HUES64 (cell line): ENCODE measurements around the gene CROCC2.

ENCODE experiments used
- H3K27ac ChIP-seq: 2 replicates; pipeline ENCODE4 v1.7.0; 2013; ENCODE audit warnings: low read depth, low read length, inconsistent platforms
- H3K27me3 ChIP-seq: 2 replicates; pipeline ENCODE4 v1.6.1; 2013; ENCODE audit warnings: mild to moderate bottlenecking, low read length; ENCODE audit not compliant: insufficient read depth
- H3K36me3 ChIP-seq: 2 replicates; pipeline ENCODE4 v1.6.1; 2013; ENCODE audit warnings: mild to moderate bottlenecking, low read length; ENCODE audit not compliant: insufficient read depth
- H3K4me1 ChIP-seq: 2 replicates; pipeline ENCODE4 v1.6.1; 2013; ENCODE audit warnings: mild to moderate bottlenecking, low read length, moderate library complexity; ENCODE audit not compliant: insufficient read depth
- H3K4me3 ChIP-seq: 2 replicates; pipeline ENCODE4 v1.5.1; 2013; ENCODE audit warnings: mild to moderate bottlenecking, low read length, moderate library complexity
- H3K9ac ChIP-seq: 2 replicates; pipeline ENCODE4 v1.6.1; 2013; ENCODE audit warnings: mild to moderate bottlenecking, low read depth, low read length
- H3K9me3 ChIP-seq: 2 replicates; pipeline ENCODE4 v1.6.1; 2013; ENCODE audit warnings: low read depth, low read length; ENCODE audit not compliant: insufficient read depth
- WGBS: fragments of 150-250, 120-280 bp; methylation state at CpG from one replicate; pipeline ENCODE4 v1.1.7; 2013; ENCODE audit warnings: missing lambda C conversion rate; 5-methylcytosine and 5-hydroxymethylcytosine counted together

Gene CROCC2

GRCh38 chr2:241039416-241039815 is 133.3 kb downstream of the CROCC2 start:
- H3K4me3 ChIP-seq: no peak overlapping the region
- peaks cover 31% of the 10 kb centered on the region for H3K27me3 ChIP-seq
- no peak overlapping the region for H3K27ac ChIP-seq
- H3K36me3 ChIP-seq: no peaks in the 10 kb centered on the region
- no peaks in the 10 kb centered on the region for H3K9me3 ChIP-seq
- WGBS: 95% methylated on average over 4 of the region's 4 CpGs
- H3K9ac ChIP-seq: no peak overlapping the region
- no peaks in the 10 kb centered on the region for H3K4me1 ChIP-seq

DNA sequence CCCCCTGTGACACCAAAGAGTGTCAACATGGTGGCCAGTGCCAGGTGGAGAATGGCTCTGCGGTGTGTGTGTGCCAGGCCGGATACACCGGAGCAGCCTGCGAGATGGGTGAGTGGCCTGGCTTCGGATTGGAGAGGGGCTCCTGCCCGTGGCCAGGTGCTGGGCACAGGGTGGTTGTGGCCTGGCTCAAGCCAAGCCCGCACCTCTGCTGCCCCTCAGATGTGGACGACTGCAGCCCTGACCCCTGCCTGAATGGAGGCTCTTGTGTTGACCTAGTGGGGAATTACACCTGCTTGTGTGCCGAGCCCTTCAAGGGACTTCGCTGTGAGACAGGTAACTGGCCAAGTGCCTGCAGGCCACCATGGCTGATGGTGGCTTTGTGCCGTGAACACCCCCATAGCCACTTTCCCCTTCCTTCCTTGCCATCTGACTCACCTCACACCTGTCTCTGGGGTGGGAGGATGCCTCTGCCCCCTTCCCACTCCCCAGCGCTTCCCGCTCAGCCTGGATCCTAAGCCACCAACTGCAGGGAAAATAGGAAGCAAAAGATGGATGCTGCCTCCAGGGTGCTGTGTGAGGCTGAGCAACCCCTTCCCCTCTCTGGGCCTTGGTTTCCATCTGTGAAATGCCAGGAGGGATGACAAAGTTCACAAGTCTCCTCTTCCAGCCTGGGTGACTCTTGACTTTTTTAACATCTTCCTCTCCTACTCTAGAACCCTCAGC is 134.1 kb downstream of the CROCC2 start:
- H3K9ac ChIP-seq: no peak overlapping the region
- WGBS: 93% methylated on average over 13 of the region's 13 CpGs
- H3K27me3 ChIP-seq: peaks cover 23% of the 10 kb centered on the region
- 0 out of 2 replicates have a peak, but pooled peaks cover 4% of the 10 kb centered on the region for H3K9me3 ChIP-seq
- no peaks in the 10 kb centered on the region for H3K36me3 ChIP-seq
- no peak overlapping the region for H3K4me3 ChIP-seq
- H3K27ac ChIP-seq: no peak overlapping the region
- H3K4me1 ChIP-seq: no peaks in the 10 kb centered on the region

DNA sequence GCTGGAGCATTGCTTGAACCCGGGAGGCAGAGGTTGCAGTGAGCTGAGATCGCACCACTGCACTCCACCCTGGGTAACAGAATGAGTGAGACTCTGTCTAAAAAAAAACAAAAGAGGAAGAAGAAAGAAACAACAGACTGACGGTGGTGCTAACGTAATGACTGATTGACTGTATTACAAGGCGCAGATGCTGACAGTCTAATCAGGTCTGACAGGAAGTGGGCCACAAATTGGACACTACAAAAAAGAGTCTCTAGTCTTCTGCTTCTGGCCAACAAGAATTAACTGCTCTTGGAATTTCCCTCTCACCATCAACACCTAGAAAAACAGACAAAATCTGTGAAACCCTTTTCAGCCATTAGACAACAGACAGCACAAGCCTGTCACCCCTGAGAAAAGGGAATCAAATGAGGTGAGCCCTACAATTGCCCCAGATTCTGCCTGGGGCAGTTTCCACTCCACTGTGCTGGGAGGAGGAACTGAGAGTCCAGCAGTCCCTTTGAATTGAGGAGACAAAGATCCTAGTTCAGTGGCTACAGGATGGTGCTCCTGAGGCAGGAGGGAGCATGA is 135.5 kb downstream of the CROCC2 start:
- WGBS: 90% methylated on average over 5 of the region's 5 CpGs
- H3K27me3 ChIP-seq: peaks cover 14% of the 10 kb centered on the region
- H3K4me3 ChIP-seq: no peak overlapping the region
- no peaks in the 10 kb centered on the region for H3K36me3 ChIP-seq
- H3K9me3 ChIP-seq: 0 out of 2 replicates have a peak, but pooled peaks cover 6% of the 10 kb centered on the region
- H3K4me1 ChIP-seq: no peaks in the 10 kb centered on the region
- H3K27ac ChIP-seq: no peak overlapping the region
- H3K9ac ChIP-seq: no peak overlapping the region
